CD4-positive, alpha-beta T cell treated with Interleukin-15 for 1 hour (primary cell): ENCODE data around the gene TGFBR3.
"Not testable (repeated sequence)": the region's sequence is repeated elsewhere in the genome, so short reads cannot be mapped to it uniquely, and the experiment has no call there.

Experiments used
- DNase-seq: peaks from one replicate; pipeline ENCODE4 v3.0.0-alpha.2; 2020

TGFBR3 gene

DNA sequence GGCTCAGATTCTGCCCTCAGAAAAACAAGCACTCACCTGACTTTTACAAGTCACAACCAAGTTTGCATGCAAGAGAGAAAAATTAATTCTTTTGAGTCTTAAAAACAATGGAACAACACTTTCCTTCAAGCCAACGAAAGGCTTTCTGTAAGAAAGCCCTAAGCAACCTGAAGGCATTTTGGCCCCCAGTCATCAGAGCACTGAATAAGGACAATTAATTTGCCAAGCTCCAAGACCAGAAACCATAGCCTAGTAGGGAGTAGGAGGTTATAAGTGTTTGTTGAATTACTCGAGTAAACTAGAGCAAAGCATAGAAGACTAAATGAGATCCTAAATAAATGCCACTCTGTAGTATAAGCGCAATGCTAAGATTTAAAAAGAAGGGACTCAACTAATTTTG, 4.7 kb downstream of the TGFBR3 start:
- no peak for DNase-seq

DNA sequence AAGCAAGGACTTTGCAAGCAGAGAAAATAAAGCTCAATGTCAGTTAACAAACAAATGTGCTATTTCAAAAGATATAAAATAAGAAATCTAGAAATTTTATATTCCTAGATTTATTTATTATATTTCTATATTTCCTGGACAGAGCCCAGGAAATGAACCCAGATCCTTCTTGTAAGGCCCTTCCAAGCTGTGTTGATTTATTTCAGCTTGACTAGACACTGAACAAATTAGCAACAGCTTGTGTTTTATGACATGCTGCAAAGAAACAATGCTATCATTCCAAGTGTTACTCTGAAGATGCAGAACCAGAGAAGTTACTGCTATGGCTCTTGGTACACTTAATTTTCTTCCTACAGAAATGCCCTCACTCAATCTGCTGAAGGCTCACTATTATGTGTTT, 6.2 kb downstream of the TGFBR3 start:
- DNase-seq: no peak

DNA sequence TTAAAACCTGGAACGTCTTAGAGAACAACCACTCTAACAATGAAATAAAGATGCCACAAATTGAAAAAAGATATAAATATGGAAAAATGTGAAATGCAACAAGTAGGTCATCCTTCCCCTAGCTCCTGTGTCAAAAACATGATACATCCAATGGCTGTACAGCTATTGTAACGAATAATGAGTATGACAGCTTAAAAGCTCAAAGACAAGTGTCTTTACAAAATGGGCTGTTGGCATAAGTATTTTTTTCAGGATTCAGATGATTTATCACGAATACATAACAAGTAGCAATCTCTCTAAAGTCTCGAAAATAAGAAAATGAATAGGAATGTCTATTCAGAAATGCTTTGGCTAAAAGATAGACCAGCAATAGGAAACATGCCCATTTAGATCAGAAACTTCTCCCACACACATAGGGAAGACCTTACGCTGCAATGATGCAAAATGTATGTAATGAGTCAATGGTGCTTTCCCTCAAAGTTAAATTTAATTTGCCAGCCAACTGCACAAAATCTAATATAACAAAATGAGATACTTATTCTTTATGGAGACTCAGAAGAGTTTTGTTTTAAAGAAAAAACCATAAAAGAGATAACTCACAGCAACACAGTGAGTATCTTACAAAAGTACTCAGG, 8.3 kb downstream of the TGFBR3 start:
- no peak for DNase-seq

DNA sequence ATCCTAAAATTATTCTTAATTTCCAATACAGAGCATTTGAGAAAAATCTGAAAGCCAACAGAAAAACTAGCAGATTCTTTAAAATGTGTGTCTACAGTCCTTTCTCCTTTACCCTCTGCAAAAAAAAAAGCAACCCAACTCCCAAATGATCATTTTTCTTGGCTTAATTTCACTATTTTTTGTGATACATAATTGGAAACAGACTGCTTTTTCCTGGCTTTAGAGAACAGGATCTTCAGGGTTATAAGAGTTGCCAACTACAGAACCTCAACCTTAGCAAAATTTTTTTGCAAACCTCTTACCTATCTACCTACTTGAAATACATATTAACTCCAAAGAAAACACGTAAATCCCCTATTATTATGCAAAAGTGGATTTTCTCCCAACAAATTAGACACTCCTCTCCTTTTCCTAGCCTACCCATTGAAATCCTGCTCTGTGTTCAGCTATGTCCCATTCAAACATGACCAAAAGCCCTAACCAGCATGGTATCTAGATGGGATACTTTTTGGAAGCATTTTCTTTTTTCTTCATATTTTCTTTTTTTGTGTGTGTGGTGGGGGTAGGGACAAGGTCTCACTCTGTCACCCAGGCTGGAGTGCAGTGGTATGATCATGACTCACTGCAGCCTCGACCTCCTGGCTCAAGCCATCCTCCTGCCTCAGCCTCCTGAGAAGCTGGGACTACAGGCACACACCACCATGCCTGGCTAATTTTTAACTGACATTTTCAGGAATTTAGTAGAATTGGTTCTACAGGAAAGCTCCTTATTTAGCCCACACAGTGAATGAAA, 9.0 kb downstream of the TGFBR3 start:
- no peak for DNase-seq

DNA sequence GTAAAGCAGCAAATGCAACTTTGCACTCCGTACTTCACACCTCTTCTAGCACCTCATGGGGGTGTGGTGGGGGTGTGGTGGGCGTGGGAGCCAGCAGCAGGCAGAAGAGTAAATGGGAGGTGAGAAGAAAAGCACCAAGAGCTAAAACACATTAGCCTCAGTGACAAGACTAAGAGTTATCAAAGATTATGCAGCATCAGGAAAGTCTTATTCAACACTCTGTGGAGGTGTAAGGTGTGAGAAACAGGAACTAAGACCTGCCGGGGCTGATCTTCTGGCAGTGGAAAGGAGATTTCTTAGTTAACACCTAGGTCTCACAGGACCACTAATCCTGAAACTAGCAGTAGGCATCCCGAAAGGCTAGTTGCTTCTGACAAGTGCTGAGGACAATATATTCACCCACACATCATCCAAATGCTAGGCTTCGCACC, 9.9 kb downstream of the TGFBR3 start:
- DNase-seq: no peak

DNA sequence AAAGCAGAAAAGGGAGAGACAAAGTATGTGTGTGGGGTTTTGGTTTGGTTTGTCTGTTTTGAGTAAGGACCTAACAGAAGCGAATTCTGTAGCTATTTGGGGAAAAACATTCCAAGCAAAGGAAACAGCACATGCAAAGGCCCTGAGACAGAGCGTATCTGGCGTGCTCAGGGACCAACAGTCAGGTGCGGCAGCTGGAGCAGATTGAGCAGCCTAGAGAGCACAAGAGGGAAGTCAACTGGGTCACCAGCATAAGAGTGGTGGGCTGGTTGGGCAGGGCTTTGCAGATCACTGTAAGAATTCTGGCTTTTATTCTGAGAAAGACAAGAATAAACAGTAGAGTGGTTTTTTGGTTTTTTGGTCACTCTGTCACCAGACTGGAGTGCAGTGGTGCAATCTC, 11.8 kb downstream of the TGFBR3 start:
- DNase-seq: no peak

DNA sequence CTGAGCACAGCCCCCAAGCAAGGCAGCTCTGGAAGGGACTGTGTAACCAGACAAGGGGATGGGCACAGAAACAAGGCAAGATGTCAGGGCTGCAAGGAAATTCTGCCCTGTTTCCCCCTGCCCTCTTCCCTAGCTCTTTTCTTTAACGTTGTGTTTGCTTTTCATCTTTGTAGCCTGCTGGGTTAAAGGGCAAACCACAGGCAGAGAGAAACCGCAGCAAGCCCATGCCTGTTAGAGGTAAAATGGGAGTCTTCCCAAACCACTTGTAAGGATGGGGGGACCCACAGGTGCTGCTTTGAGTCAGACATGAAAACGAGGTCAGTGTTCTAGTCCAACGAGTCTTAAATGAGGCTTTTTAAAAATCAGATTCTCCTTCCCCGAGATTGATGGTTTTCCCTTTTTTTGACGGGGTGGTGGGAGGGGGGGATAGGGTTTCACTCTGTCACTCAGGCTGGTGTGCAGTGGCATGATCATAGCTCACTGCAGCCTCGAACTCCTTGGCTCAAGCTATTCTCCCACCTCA, 13.3 kb downstream of the TGFBR3 start:
- DNase-seq: no peak

DNA sequence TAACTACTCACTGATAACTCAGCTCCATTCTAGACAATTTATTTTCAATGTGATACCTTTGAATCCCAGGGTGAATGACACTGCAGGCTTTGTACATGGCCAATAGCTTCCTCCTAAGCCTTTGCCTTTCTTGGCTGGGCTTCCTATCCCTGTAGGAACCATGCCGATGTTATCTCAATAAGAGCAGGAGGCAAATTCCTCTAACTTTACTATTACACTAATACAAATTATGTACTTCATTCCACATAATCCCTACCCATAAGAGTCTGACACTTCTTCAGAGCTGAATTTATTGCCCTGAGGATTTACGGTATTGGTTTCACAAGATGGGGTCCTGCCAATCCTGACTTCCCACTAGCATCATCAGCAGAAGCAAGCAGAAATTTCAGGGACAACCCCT, 14.0 kb downstream of the TGFBR3 start:
- DNase-seq: no peak

DNA sequence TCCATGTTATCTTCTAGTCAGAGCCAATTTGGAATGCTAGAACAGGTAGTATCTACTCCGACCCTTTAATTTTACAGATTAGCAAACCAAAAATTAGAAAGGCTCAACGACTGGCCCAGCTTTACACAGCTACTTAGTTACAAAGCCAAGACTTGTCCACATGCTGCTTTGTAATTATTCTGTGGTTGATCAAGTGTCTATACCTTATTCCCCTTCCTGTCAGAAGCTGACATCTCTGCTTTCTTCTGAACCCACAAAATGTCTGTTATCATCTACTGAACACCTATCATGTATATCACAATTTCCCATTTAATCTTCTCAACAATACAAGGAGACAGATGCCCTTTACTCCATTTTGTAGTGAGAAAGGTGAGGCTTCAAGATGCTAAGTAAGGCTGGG, 15.6 kb downstream of the TGFBR3 start:
- DNase-seq: no peak

DNA sequence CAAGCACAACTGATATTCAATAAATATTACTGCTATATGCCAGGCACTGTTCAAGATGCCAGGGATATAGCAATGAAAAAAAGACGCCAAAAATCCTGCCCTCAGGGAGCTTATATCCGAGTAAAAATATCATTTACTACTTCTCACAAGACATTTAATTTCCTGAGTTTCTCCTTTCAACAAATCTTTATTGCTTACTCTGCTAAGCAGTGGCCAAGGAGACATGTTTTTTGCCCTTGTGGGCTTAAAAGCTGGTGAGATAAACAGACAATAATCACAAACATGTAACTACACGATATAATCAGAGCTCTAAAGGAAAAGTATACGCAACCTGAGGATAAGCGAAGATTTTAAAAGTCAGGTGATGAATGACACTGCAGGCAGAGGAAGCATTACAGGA, 19.5 kb downstream of the TGFBR3 start:
- no peak for DNase-seq

DNA sequence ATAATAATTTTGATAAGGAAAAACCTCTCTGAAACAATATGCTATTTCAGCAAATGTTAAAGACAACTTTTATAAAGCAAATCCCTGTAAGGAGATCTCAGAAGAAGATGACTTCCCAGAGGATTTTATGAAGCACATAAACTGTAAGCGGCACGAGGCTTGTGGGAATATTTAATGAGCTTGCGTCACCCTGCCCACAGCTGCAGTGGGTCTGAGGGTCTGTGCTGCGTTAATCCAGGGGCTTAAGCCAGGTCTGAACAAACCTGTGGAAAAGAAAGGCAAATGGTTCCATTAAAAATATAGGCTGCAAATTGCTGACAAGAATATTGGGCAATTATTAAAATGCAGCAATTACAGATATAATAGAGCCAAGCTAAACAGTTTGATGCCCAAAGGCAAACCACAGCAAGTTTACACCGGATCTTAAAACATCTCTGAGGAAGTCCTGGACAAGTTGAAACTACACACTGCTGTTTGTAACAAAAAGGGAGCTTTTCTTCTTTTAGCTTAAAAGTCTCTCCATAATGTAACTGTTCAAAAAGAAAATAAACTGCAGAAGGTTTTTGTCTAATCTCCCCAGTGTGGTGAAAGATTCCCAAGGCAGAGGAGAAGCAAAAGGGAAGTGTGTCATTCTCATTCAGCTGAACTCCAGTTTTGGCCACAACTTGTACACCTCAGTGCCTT, 21.8 kb downstream of the TGFBR3 start:
- no peak for DNase-seq

DNA sequence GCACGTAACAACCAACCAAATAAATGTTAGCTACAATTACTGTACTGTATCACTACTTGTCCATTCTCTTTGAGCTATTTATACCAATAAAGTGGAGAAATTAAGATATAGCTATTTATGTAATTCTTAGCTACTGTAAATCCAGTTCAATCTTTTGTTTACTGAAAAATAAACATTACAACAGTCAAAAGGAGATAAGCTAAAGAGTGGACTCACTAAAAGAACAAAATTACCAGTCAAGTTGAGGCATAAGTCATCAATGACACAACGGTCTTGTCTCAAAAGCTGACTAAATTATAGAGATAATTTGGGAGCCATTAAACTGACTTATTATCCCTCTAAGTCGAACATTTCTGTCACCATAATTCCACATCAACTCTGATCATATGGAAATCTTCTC, 22.5 kb downstream of the TGFBR3 start:
- DNase-seq: no peak

DNA sequence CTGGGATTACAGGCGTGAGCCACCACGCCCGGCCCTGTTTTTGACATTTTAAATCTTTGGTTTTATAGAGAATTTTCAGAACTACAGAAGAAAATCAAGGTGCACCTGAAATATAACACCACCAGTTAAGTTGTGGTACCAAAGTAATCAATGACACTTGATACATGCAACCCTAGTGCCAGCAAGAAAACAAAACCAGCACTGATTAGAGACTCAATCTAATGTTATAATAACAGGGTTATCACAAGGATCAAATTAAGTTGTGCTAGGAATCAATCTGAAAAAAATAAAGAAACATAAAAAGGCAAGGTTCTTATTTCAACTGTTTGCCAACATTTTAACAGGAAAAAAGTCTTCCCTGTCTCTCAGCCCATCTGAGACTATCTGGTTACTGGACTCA, 23.8 kb downstream of the TGFBR3 start:
- DNase-seq: no peak

DNA sequence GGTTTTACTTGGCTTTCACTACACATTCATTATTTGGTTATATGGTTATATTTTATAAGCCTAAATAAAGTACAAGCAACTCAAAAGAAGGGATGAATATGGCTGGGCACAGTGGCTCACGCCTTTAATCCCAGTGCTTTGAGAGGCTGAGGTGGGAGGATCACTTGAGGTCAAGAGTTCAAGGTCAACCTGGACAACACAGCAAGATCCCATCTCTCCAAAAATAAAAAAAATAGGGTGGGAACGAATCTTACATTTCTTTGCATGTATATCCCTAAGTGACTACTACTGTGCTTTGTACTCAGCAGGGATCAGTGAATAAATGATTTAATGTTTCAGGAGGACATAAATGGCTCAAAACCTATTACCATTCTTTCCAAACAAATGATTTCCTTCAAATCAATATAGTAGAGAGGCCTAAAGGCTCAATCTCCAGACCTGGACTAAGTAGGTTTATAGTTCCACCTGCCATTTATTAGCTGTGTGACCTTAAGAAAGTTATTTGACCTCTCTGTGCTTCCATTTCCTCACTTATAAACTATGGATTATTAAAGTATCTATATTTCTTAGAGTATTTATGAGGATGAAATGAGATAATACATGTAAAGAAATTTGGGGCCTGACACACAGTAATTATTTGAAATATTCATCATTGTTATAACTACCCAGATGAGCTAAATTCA, 28.3 kb downstream of the TGFBR3 start:
- no peak for DNase-seq

DNA sequence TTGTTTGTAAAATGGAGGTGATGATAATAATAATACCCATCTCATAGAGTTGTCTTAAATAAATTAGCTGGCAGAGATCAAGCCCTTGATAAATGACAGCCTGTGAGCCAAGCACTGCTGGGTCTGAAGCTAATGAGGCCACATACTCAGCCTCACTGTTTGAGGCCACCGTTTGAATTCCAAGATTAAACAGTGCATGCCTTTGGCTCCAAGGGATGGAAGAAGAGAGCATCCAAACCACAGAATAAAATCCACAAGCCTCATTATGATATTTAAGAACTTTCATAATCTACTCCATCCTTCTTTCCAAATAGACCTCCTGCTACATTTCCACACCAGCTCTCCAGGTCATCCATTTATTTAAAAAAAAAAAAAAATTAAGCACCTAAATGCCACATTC, 29.0 kb downstream of the TGFBR3 start:
- no peak for DNase-seq

DNA sequence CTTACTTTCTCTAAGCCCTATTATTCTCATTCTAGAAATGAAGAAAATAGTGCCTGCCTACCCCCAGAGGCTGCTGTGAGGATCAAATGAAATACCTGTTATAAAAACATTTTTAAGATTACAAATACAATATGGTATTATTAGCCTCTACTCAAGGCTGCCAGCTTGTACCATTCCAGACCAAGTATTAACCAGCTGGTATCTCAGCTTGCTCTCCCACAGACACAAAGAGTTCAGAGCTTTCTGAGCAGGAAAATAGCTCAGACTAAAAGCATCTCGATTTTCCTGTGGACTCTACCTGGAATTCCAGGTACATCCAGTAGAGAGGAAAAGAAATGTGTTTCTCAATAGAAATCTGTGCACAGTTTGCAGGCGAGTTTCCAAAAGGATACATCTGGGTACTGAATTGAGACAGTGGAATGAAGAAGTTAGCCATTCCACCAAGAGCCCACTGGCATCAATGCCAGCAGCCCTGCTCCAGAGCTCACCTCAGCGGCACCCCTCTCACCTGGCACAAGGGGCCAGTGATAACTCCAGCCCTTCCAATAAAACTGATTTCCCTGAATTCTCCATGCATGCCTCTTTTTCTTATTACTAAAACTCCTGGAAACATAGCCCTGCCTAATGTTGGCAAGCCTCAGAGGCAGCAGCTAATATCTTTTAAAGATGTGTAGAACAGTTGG, 31.0 kb downstream of the TGFBR3 start:
- DNase-seq: no peak

DNA sequence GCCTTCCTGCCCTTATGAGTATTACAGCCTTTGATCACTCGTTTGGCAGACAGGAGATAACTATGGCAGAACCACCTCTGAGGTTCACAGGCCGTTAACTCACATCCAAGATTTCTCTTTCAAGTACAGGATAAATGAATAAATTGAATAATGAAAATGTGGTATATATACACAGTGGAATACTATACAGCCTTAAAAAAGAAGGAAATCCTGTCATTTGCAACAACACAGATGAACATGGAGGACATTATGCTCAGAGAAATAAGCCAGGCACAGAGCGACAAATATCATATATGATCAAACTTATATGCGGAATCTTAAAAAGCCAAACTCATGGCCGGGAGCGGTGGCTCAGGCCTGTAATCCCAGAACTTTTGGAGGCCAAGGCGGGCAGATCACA, 32.6 kb downstream of the TGFBR3 start:
- no peak for DNase-seq

DNA sequence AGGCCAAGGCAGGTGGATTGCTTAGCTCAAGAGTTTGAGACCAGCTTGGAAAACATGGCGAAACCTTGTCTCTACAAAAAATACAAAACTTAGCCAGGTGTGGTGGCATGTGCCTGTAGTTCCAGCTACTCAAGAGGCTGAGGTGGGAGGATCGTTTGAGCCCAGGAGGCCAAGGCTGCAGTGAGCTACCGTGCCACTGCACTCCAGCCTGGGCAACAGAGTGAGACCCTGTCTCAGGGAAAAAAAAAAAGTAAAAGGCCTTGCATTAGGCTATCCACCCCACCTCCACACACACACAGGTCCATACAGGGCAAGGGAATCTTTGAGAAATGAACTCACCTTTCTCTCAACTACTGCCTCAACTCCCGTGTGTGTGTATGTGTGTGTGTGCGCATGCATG, 33.9 kb downstream of the TGFBR3 start:
- not testable (repeated sequence) for DNase-seq

DNA sequence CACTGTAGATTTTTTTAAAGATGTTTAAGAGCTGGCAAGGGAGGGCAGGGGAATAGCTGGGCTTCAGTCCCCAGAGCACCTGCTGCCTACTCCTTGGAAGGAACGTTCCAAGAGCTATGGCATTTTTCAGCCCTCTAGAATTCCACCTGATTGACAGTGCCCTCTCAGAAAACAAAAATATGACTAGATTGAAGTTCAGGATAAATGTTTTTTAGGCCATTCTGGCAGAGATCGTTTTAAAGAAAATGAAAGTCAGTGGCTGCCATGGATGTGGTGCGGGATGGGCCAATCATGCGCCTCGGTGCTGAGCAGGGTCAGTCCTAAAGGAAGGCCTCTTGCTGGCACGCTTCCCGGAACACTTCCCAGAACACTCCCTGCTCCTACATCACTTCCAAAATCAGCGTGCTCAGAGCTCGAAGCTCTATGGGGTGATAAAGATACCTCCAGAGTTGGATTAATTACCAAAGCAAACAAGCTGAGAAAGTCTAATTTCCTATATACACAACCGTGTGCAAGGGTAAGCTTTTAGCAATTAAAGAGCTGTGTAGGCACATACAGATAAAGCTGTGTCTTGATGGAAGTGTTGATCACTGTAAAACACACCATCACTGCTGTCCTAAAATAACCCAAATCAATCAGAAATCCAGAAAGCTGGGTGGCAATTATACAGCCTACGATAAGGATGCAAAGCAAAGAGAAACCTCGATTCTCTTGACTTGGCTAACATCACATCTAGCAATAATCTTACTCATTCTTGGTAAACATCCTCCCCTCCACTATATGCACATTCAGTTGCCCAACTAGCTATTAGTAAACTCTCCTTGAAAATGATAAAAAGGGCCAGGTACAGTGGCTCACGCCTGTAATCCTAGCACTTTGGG, 34.6 kb downstream of the TGFBR3 start:
- no peak for DNase-seq

DNA sequence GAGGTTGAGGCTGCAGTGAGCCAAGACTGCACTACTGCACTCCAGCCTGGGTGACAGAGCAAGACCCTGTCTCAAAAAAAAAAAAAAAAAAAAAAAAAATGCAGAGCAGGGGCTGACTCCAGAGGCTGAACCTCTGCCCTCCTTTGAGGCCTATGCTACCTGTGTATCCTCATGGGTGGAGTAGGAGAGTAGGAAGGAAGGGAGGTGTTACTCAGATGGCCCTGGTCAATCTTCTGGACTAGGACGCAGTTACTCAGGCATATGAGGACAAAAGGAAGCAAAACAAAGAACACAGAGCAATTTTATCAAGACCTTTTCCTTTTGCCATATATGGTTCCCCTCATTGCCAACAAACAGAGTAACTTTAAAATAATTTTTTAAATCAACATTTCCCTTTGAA, 35.2 kb downstream of the TGFBR3 start:
- DNase-seq: no peak

DNA sequence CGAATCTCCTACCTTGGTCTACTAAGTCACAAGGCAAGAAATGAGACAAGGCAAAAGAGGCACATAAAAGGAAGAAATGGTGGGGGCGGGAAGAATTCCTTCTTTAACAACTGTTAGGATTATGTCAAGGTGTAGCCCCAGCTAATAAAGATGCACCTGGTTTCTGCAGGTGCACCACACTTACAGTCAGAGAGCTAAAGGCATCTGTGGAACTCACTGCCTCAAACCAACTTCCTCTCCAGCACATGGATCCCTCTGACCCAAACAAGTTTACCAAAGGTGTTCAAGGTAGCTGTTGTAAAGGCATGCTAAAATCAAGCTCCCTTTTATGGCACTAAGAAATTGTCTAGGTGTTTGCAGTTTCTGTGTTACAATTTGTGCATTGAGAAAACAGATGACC, 38.1 kb downstream of the TGFBR3 start:
- no peak for DNase-seq

DNA sequence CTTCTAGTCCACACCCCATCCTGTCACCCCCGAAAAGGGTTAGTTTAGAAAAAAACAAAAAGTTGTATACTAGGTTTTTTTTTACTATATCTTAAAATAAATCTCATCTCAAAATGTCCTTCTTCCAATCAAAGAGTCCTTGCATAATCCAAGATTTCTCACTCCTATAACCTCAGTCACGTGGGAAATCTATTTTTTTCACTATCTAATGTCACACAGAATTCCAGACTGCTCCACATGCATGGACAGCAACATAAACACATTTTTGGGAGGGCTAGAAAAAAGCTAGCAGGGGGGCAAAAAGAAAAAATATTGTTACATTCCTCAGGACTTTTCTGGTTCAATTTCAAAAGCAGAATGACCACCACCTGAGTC, 39.3 kb downstream of the TGFBR3 start:
- DNase-seq: no peak
